Muscle of arm (tissue), 12 donors: ENCODE results near the gene IRF2BP1. TPM values are rescaled to one million over a fixed set of nuclear protein-coding genes. Genes with fewer than 3 reads are reported as not detected.
"Not testable (repeated sequence)": the region's sequence is repeated elsewhere in the genome, so short reads cannot be mapped to it uniquely, and the experiment has no call there.

Source experiments
- DNase-seq: peaks from one replicate; pipeline ENCODE4 v3.0.0-alpha.2; 2013
- polyA plus RNA-seq, 12 donors: library from polyadenylated mRNA; unstranded; fragments of 120-200 nt; gene quantifications; one replicate each; pipeline ENCODE4 v1.2.1, GENCODE V29; 2013; ENCODE audit not compliant: insufficient read length in 12 of 12

Gene IRF2BP1
- polyA plus RNA-seq, 12 donors, result 8.9 to 27.3 (median 12.8) TPM; not detected in 1

DNA sequence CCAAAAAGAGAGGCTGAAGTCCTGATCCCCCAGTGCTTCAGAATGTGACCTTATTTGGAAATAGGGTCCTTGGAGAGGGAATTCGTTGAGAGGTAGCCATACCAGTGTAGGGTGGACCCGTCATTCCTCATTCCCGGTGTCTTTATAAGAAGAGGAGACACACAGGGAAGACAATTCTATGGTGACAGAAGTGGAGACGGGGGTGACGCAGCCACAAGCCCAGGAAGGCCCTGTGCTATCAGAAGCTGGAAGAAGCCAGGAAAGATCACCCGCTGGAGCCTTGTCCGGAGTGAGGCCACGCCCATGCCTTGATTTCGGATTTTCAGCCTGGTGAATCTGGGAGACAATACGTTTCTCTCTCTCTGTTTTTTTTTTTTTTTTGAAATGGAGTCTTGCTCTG lies 19.1 kb upstream of the IRF2BP1 start:
- DNase-seq, result no peak

DNA sequence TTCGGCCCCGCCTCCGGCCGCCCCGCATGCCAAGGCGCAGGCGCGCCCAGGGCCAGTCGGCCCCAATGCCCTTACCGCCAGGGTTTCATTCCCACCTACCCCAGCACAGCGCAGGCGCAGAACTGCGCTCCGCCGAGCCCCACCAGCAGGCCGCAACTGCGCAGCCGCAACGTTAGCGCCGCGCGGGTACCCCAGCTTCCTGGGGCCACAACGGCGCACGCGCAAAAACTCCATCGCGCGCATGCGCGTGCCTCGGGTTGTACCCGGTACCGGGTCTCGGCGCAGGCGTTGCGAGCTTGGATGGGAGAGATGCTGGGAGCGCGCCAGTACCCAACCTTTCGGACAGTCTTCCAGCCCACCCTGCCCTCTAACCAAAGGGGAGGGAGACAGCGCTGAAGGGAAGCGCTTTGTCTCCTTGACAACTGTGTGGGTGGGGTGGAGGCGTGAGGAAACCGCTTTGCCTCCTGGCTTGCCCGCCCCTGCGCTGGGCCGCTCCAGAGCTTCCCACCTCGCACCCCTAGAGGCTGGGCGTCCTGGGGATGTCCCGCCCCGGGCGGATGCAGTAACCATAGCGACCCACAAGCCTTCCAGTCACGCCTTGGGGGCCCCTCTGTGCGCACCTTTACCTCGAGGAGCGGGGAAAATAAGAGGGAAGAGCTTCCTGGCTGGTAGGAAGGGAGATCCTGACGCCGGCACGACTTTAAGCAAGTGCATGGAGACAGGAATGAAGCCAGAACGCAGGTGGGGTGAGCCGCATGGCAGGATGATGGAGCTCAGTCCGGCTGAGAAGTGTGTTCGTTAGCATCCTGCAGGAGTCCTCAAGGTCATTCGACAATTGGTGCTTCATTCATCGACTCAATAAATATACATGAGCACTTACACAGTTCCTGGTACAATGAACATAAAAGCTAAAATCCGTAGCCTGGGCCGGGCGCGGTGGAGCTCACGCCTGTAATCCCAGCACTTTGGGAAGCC lies 17.0 kb upstream of the IRF2BP1 start:
- peak; percentile 99 for DNase-seq

DNA sequence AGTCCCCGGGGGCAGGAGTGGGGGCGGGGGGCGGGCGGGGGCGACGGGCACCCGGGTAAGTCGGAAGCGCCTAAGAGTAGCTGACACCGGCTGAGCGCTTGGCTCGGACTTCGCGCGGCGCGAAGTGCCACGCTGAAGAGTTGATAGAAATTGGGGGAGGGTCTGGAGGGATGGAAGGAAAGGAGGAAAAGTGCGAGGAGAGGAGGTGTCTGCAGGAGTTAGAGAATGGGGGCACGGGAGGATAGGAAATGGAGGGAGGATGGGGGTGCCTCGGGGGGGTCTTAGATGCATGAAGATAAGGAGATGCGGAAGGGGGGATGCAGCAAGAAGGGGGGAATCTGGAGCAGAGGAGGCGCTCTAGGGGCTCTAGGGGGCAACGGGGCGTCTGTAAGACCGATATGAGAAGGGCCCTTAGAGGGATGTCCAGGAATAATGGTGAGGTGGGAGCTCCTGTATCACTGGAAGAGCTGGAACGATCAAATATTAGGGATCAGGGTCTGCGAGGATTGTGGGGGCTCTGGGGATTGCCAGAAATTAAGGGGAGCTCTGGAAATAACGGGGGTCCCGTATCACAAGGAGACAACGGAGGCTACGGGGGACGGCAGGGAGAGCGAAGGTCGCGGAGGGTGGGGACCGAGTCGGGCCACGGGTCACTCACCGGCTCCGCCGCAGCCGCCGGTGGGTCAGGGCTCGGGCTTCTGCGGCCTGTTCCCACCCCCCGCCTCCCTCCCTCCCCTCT lies 16.1 kb upstream of the IRF2BP1 start, which contains the start of gene MYPOP:
TSS of gene MYPOP (minus strand) at position 702 of the 739 bp plus-strand sequence. CDS start 840 bp downstream, outside the sequence.
- no peak for DNase-seq

DNA sequence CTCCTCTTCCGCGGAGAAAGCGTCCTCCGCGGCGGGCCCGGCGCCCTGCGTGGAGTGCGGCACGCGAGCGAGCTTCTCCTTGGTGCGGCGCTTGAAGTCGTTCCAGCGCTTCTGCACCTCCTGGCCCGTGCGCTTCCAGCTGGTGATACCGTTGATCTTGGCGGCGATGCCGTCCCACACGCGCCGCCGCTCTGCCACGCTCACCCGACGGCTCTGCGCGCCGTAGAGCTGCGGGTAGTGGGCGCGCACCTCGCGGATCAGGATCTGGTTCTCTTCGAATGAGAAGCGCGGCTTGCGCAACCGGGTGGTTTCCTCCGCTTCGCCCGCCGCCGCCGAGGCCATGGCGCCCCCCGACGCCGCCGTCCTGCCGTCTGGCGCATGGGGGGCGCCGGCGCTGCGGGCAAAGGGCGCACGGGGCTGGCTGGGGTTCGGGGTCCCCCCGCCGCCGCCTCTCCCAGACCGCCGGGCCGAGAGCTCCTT lies 15.5 kb upstream of the IRF2BP1 start:
- no peak for DNase-seq

DNA sequence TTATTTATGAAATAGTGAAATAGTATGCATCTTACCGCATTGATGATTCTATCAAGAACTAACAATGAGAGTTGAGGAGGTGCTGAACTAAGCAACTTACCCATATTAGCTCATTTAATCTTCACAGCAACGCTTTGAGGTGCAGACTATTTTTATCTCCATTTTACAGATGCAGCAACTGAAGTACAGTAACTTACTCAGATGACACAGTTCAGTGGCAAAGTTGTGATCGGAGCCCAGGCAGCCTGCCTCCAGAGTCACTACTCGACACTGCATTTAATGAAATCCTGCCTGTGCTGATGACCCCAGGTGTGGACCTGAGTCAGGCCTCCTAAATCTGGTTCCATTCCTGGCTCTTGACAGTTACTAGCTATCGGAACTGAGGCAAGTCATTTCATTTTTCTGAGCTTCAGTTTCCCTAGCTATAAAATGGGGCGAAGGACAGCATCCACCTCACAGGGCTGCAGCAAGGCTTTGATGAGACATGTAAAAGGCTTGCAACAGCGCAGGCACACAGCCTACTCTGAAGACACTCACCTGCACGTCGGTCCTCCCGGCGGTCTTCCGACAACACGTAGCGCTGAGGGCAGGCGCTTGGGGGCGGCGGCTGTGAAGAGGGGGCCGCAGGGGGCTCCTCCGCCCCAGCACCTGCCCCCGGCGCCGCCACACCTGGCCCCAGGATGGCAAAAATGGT lies 14.9 kb upstream of the IRF2BP1 start:
- DNase-seq, result no peak

DNA sequence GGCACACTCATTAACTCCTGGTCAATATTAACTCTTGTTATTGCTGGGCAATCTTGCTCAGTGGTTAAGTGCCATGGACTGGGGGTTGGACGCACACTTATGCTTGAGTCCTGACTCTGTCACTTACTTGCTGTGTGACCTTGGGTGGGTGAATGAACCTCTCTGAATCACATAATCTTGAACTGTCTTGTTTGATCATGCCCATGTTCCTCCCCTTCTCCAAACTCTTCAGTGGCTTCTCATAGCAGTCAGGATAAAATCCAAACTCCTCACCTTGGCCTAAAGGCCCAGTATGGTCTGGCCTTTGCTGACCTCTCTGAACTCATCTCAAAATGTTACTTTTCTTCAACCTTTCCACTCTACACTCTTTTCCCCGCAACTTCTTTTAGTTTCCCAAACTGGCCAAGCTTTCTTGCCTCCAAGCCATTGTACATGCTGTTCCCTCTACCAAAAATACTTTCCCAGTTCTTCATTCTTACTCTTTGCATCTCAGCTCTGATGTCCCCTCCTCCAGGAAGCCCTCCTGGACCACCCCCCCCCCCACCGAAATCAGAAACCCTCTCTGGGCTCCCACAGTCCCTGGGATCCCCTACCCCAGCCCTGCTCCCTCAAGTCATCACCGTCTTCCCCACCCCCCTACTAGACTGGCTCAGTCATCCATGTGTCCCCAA lies 14.1 kb upstream of the IRF2BP1 start:
- DNase-seq, result no peak

DNA sequence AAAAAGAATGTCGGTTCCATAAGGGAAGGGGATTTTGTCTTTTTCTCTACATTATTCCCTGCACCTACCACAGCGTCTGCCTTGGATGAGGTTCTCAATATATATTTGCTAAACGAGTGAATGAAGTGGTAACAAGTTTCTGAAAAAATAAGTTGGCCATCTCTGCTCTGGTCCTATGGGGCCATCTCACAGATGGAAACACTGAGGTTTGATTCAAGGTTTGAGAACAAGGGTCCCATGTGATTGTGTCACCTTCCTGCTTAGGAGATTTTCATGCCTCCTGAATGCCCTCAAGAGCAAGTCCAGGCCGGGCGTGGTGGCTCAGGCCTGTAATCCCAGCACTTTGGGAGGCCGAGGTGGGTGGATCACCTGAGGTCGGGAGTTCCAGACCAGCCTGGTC lies 13.3 kb upstream of the IRF2BP1 start:
- no peak for DNase-seq

DNA sequence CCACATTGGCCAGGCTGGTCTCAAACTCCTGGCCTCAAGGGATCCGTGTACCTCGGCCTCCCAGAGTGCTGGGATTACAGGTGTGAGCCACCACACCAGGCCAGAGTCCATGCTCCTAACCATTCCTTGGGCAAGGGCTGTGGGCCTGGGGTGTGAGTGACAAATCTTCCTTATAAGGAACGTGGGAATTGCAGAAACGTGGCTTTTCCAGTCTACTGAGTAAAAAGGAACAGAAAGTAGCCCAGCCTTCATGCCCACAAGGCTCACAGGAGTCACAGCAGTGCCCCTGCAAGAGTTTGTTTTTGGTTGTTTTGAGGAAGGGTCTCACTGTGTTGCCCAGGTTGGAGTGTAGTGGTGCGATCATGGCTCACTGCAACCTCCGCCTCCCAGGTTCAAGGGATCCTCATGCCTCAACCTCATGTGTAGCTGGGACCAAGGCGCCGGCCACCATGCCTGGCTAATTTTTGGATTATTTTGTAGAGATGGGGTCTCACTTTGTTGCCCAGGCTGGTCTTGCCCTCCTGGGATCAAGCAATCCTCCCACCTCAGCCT lies 11.4 kb upstream of the IRF2BP1 start:
- no peak for DNase-seq

DNA sequence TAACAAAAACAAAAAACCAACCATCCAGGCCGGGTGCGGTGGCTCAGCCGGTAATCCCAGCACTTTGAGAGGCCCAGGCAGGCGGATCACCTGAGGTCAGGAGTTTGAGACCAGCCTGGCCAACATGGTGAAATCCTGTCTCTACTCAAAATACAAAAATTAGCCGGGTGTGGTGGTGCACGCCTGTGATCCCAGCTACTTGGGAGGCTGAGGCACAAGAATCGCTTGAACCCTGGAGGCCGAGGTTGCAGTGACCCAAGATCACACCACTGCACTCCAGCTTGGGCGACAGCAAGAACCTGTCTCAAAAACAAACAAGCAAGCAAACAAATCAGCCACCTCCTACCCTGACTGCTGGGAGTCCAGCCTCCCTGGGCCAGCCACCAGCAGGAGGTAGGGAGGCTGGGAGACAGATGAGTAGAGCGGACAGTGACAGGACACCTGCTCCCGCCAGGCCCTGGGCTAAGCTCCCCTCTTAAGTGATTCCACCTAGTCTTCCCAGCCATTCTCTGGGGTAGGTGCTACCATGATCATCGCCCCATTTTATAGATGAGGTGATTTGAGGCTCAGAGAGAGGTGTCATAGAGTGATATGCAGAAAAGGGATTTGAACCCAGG lies 10.2 kb upstream of the IRF2BP1 start:
- DNase-seq, result not testable (repeated sequence)

DNA sequence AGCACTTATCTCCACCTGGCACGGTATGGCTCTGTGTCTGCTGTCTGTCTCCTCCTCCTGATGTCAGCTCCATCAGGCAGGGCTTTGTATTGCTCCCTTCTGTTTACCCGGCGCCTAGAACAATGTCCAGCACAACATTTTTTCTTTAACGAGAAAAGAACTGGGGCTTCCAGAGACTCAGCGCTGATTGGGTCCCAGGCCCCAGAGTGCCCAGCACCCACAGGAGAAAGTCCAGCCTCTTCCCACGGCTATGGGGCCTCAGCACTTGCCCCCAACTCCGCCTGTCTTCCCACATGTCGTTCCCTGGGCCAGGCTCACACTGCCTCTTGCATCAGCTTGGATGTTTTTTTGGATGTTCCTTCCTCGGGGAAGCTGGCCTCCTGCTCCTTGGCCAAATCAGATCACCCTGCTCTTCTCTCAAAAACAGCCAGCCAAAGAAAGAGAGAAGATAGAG lies 9.6 kb upstream of the IRF2BP1 start:
- no peak for DNase-seq

DNA sequence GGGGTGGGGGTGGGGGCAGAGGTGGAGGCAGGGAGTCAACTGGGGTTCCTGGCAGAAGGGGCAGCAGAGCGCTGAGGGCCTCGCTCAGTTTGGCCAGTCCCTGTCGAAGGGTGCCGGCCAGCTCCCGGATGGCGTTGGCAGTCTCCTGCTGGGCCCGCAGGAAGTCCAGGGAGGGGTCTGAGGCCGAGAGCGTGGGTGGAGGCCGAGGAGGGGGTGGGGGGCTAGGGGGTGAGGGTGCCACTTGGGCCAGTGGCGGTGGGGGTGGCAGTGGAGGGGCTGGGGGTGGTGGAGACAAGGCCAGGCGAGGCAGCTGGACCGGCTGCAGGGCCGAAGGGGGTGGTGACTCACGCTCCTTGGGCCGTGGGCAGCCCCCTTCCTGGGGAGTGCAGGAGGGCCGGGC lies 4.9 kb upstream of the IRF2BP1 start:
- DNase-seq, result no peak

DNA sequence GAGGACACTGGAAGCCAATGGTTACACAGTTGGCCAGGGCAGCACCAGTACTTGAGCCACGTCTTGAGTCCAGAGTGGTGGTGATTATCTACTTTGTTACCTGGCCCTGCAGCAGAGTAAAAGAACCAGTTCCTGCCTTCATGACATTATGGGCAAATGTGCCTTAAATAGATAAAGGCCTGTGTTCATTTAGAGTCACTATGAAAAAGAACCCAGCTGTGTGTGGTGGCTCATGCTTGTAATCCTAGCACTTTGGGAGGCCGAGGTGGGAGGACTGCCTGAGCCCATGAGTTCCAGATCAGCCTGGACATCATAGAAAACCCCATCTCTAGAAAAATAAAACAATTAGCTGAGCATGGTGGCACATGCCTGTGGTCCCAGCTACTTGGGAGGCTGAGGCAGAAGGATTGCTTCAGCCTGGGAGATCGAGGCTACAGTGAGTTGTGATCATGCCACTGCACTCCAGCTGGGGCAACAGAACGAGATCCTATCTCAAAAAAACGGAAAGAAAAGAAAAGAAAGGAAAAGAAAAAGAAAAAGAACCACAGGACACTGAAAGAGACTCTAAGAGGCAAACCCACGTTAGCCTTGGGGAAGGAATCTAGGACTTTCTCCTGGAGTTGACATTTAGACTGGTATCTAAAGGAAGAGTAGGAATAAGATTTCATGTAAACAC lies 3.4 kb upstream of the IRF2BP1 start:
- no peak for DNase-seq

DNA sequence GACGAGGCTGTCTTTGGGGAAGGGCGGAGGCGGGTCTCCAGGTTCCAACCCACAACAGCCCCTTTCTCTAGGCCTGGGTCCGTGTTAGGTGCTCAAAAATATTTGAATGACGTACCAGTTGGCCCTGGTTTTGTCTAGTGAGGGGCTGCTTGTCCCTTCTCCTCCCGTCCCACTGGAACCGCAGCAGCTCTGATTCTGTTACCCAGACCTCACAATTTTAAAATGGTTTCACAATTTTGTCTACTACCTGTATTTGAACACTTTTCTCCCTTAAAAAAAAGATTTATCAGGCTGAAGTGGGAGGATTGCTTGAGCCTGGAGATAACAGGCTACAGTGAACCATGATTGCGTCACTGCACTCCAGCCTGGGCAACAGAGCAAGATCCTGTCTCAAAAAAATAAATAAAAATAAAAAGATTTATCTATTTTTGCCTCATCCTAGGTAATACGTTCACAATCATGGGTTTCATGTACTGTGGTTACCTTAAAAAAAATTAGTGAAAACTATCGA lies 1.3 kb upstream of the IRF2BP1 start:
- DNase-seq, result no peak

DNA sequence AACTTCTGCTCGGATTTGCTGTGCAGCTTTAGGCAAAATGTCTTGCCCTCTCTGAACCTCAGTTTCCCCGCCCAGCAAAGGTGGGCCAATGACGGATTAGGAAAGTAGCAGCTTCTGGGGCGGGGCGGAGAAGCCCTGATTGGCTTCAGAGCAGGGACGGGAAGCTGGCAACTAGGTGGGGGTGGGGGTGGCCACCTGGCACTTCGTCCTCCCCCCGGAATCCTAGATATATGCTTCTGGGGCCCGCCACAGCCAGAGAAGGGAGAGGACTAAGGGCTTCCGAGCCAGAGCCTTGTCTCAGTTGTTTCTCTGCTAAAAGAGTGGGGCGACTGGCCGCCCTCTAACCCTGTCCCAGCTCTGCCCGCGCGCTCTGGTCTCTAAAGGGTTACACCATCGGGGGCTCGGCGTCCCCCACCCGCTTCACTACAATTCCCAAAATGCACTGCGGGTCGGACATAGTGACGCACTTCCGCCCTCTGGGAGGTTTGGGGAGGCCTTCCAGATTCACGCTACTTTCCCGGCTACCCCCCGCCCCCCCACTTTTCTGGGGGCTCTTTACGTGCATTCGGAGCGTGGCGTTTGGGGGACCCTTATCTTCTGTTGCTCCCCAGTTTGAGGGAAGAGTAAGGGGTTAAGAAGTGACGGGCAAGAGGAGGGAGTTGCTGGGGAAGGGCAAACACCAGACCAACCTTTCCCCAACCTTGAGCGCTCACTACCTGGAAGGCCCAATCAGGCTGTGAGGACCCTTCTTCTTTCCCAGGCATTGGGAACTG lies 672 bp upstream of the IRF2BP1 start:
- peak; percentile 96 for DNase-seq

DNA sequence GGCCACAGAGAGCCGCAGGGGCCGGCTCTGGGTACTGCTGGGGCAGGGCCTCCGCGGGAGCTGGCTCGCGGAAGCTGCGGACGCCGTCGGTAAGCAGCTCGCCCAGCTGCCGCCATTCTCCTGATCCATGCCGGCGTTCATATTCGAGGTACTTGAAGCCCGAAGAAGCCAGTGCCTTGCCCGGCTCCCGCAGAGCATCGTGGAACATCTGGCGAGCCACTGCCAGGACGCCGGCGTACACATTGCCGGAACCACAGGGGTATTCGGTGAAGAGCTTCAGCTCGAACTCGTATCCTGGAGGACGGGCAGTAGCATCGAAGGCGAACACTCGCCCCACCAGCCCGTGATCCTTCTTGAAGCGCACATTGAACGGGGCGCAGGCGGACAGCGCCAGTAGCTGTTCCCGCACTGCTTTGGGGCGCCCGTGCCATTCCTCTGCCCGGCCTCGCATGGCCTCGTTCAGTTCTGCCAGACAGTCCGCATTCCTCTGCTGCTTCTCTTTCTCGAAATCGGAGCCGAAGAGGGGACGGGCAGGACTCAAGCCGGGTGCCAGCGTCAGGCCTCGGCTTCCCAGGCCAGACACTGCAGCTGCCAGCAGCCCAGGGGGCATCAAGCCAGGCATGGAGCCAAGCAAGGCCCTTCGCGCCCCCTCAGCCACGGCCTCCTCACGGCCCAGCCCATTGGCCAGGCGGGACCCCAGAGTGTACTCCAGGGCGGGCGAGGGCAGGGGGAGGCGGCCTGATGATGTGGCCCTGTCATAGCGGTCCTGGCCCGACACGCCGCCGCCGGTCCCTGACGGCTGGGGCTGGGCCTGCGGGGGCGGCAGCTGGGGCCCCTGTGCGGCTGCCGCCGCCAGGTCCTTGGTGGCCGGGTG lies 1.0 kb downstream of the IRF2BP1 start:
- no peak for DNase-seq

DNA sequence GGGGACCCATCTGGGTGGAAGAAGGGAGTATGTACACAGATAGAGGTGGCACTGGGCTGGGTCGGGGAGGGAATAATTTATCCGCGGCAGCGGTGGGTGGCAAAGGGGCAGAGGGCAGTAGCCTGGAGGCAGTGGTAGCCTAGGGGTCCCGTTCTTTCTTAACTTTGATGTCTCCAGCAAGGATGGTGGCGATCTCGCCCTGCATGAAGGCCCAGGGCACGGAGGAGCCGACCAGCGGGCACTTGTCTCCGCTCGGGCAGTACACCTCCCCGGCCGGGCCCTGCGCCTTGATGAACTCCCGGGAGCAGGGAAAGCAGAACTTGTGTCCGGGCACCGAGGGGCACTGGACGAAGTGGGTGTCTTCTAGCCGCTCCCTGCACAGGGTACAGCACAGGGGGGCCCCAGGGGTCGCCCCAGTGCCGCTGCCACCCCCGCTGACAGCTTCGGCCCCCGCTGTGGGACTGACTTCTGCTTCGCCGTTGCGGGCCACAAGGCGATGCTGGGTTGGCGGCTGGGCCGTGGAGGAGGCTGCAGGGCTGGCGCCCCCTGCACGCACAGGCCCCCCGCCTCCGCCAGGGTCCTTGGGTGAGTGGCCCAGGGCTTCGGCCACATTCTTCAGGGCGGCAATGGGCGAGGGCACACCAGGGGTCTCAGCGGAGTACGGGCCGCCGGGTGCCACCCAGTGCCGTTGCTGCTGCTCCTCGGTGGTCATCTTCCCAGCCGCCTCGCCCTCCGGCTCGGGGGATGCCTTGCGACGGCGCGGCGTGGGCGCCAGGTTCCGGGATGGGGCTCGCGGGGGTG lies 1.9 kb downstream of the IRF2BP1 start:
- DNase-seq, result no peak

DNA sequence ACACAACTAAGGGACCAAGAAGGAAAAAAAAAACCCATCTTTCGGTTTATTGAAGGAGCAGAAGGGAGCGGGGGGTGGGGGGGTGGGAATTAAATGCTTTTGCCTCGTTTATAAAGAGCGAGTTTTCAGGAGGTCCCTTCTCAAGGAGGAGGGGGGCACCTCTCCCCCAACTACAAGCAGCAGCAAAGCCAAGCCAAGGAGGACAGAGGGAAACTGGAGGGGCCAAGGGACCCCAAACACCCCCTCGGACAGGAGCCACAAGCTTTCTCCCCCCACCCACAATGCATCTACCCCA lies 2.4 kb downstream of the IRF2BP1 start:
- no peak for DNase-seq
